Measurements from ENCODE around the gene TSHZ2. TPM values are rescaled to one million over a fixed set of nuclear protein-coding genes. Genes with fewer than 3 reads are reported as not detected.

TSHZ2 gene
- total RNA-seq, 4 donors from 2014 or later: 1.0 to 3.5 (median 2.8) TPM

- intact Hi-C loops (cut with DNase I; ENCODE audit: low total_unique reads): no loop called here
- in situ Hi-C loops (cut with MboI; ENCODE audit: low sequenced_read_pairs in 4 of 4): no loop called here
- Histone ChIP-seq H3K36me3 (no peaks in the 10 kb centered on the region), H3K27ac (no peak overlapping the region), H3K4me1 (no peaks in the 10 kb centered on the region), H3K9me3 (no peaks in the 10 kb centered on the region), H3K27me3 (no peaks in the 10 kb centered on the region), H3K4me3 (no peak overlapping the region)
- no peak for TF ChIP-seq POLR2A (IDR thresholded peaks at IDR 0.05)
- TF ChIP-seq, protein P1, sequence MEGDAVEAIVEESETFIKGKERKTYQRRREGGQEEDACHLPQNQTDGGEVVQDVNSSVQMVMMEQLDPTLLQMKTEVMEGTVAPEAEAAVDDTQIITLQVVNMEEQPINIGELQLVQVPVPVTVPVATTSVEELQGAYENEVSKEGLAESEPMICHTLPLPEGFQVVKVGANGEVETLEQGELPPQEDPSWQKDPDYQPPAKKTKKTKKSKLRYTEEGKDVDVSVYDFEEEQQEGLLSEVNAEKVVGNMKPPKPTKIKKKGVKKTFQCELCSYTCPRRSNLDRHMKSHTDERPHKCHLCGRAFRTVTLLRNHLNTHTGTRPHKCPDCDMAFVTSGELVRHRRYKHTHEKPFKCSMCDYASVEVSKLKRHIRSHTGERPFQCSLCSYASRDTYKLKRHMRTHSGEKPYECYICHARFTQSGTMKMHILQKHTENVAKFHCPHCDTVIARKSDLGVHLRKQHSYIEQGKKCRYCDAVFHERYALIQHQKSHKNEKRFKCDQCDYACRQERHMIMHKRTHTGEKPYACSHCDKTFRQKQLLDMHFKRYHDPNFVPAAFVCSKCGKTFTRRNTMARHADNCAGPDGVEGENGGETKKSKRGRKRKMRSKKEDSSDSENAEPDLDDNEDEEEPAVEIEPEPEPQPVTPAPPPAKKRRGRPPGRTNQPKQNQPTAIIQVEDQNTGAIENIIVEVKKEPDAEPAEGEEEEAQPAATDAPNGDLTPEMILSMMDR (IDR thresholded peaks at IDR 0.05 in 4 of 5, conservative IDR thresholded peaks at IDR 0.05 in 1 of 5): no peak
- DNase-seq (no peak), ATAC-seq (no peak)
These were observed 127.7 kb downstream of the TSHZ2 start for GRCh38 chr20:53099856-53100255.

- no peak for ATAC-seq
- TF ChIP-seq, protein P1 (IDR thresholded peaks at IDR 0.05 in 4 of 5, conservative IDR thresholded peaks at IDR 0.05 in 1 of 5): no peak
- TF ChIP-seq POLR2A (IDR thresholded peaks at IDR 0.05): no peak
- intact Hi-C loops (cut with DNase I; ENCODE audit: low total_unique reads): no loop called here
These were observed 128.3 kb downstream of the TSHZ2 start for GRCh38 chr20:53100476-53100911.

GRCh38 chr20:53101992-53102760 is 130.0 kb downstream of the TSHZ2 start:
- no peak for DNase-seq
- Histone ChIP-seq H3K4me1 (no peaks in the 10 kb centered on the region), H3K36me3 (no peaks in the 10 kb centered on the region), H3K9me3 (no peaks in the 10 kb centered on the region), H3K4me3 (no peak overlapping the region), H3K27ac (no peak overlapping the region), H3K27me3 (no peaks in the 10 kb centered on the region)
- no peak for TF ChIP-seq POLR2A (IDR thresholded peaks at IDR 0.05)
- TF ChIP-seq, protein P1 (IDR thresholded peaks at IDR 0.05 in 4 of 5, conservative IDR thresholded peaks at IDR 0.05 in 1 of 5): no peak
- intact Hi-C loops (cut with DNase I; ENCODE audit: low total_unique reads): no loop called here
- in situ Hi-C loops (cut with MboI; ENCODE audit: low sequenced_read_pairs in 4 of 4): no loop called here
- ATAC-seq: no peak

More at GRCh38 chr20:53100476-53100911, 128.3 kb downstream of the TSHZ2 start:
- Histone ChIP-seq H3K4me1 (no peaks in the 10 kb centered on the region), H3K27ac (no peak overlapping the region), H3K27me3 (no peaks in the 10 kb centered on the region), H3K9me3 (no peaks in the 10 kb centered on the region), H3K4me3 (no peak overlapping the region), H3K36me3 (no peaks in the 10 kb centered on the region)
- no peak for DNase-seq
- in situ Hi-C loops (cut with MboI; ENCODE audit: low sequenced_read_pairs in 4 of 4): no loop called here

DNA sequence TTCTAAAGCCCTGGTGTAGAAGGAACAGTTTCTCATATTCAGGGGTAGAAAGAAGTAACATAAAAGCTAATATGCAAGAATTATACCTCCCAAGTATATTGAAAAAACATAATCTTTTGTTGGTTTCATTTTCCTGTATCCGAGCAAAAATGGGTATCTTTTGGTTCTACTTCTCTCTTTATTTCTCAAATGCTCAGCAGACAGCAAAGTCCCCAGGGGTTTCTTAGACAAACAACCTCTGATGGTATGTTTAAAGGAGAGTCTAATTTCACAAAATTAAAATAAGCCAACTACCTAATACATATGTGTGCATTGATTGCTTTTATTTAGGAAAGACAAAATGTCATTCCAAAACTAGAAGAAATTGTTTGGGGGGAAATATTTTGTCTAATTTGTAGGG is 131.0 kb downstream of the TSHZ2 start:
- no peaks in the 10 kb centered on the region for H3K4me1 ChIP-seq
- H3K4me3 ChIP-seq: no peak overlapping the region
- TF ChIP-seq POLR2A (IDR thresholded peaks at IDR 0.05): no peak
- TF ChIP-seq, protein P1 (IDR thresholded peaks at IDR 0.05 in 4 of 5, conservative IDR thresholded peaks at IDR 0.05 in 1 of 5): no peak
- no peaks in the 10 kb centered on the region for H3K36me3 ChIP-seq
- in situ Hi-C loops (cut with MboI; ENCODE audit: low sequenced_read_pairs in 4 of 4) (no loop called here), intact Hi-C loops (cut with DNase I; ENCODE audit: low total_unique reads) (no loop called here)
- no peak for ATAC-seq
- DNase-seq: no peak
- no peak overlapping the region for H3K27ac ChIP-seq
- H3K9me3 ChIP-seq: no peaks in the 10 kb centered on the region
- H3K27me3 ChIP-seq: no peaks in the 10 kb centered on the region
